Activated T-cell treated with anti-CD3 and anti-CD28 coated beads for 24 hours (primary cell): ENCODE data around the gene HS6ST1.
"Not testable (repeated sequence)": the region's sequence is repeated elsewhere in the genome, so short reads cannot be mapped to it uniquely, and the experiment has no call there.

ENCODE experiments used
- DNase-seq: peaks from one replicate; pipeline ENCODE4 v3.0.0-alpha.2; 2020; ENCODE audit warnings: low read depth

Gene HS6ST1

GRCh38 chr2:128321784-128322714, 3.4 kb upstream of the HS6ST1 start:
- peak; percentile 79 for DNase-seq

- DNase-seq: no peak
Measured at GRCh38 chr2:128320906-128321771, 2.5 kb upstream of the HS6ST1 start.

DNA sequence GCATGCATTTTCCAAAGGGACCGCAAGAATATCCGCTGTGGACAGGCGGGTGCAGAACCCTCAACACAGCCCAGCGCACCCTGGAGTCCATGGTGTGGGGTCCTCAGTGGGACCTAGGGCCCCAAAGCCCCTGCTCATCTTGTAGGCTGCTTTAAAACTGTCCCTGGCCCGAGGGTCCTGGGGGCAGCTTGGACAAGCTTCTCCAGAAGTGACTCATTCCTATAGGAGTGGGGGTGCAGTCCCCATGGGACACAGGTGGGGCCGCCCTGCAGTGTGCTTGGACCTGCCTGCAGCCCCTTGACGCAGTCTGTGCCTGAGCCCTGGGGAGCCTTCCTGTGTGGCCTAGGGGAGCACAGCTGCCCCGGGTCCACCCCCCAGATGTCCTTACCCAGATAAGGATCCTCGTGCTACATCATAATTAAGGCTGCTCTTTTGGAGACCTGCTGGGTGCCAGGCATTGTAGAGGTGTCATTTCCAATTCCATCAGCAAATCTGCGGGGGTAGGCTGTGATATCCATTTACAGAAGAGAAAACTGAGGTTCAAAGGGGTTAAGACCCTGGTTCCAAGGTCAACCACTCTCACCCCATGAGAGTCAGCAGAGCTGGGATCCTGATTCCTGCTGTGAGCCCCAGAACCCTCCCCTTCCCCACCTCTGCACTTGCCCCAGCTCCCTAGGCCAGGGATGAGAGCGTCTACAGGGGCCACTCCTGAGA, 1.7 kb upstream of the HS6ST1 start:
- no peak for DNase-seq

DNA sequence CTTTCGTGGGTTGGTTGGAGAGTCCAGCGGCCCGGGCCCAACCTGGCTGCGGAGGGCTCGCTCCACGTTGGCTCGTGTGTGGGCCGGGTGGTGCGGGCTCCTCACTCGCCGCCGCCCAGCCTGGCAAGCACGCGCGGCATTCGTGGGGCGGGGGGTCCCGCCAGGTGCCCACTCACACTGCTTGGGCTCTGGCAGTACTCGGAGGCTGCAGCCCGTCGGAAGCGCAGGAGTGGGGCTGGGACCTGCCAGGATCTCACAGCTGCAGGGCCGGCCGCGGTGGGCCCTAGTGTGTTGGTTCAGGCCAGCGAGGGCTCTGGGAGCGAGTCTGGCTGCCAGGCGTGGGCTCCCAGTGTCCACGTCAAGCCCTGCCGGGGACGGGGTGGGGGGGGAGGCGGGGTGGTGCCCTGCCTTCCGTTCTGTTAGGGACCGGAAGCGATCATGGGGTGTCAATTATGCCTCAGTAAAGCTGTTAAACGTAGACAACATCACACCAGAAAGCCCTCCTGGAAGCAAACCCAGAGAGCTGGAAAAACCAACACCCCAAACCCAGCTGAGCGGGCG, 1.0 kb upstream of the HS6ST1 start:
- no peak for DNase-seq

DNA sequence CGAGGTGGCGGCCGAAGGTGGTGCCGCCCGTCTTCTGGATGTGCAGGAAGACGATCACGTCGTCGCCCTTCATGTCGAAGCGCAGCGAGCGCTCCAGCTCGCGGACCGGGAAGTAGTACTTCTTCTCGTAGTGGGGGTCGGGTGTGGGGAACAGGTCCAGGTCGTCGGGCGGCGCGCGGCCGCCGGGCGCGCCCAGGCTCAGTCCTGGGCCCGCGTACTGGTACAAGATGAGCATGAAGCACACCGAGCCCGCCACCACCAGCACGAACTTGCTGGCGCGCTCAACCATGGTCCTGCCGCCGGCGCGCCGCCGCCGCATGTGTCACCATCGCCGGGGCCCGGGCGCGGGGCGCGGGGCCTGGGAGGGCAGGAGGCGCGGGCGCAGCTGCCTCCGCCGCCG, 423 bp downstream of the HS6ST1 start:
- DNase-seq: not testable (repeated sequence)

DNA sequence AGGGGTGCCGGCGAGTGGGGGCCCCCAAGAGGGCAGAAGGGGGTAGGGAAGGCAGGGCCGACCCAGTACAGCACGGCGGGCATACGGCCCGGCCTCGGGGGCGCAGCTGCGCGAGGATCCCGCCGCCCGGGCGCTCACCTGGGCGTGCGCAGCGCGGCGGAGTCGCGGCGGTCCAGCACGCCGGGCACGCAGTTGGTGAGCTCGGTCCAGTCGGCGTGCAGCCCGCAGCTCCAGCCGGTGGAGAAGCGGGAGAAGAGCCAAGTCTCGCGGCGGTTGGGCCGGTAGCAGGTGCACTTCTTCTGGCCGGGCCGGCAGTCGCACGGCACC, 806 bp downstream of the HS6ST1 start:
- not testable (repeated sequence) for DNase-seq

- DNase-seq: no peak
Measured at GRCh38 chr2:128317181-128317898, 1.3 kb downstream of the HS6ST1 start.

- DNase-seq: no peak
Measured at GRCh38 chr2:128316777-128317180, 1.9 kb downstream of the HS6ST1 start.

DNA sequence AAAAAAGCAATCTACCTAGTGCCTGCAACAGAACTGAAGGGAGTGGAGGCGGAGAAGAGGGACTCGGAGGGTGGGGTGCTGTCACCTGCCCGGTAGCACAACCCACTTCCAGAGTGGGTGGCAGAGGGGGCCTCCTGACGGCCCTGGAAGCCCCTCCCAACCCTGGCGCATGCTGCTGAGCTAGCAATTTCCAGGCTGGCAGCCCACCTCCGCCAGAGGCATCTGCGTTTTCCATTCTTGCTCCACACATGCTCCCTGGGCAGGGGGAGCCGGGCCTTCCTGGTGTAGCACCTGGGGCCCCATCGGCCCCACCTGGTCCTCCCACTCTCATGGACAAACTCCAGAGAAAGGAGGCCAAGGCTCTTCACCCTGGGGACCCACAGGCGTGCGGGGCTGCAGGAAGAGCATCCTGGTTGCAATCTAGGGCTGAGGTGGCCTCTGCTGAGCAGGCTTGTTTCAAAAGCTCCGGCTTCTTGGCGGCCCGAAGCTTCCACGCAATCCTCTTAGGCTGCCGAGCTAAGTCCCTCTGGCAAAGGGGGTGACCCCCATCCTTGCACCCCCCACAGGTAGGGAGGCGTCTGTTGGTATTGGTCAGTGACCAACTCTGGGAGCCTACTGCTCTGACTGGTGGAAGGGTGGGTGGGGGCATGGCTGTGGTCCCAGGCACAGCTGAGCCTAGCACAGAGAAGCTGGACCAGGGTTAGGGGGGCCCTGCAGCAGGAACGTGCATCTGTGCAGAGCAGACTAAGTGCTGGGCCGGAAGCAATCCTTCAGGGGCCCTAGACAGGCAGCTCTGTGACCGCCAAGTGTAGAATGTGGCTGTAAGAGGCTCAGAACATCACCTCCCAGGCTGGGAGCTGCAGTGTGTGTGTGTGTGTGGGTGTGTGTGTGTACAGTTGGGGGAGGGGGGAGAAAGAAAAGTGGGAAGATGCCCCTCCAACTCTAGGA, 2.6 kb downstream of the HS6ST1 start:
- DNase-seq: no peak

DNA sequence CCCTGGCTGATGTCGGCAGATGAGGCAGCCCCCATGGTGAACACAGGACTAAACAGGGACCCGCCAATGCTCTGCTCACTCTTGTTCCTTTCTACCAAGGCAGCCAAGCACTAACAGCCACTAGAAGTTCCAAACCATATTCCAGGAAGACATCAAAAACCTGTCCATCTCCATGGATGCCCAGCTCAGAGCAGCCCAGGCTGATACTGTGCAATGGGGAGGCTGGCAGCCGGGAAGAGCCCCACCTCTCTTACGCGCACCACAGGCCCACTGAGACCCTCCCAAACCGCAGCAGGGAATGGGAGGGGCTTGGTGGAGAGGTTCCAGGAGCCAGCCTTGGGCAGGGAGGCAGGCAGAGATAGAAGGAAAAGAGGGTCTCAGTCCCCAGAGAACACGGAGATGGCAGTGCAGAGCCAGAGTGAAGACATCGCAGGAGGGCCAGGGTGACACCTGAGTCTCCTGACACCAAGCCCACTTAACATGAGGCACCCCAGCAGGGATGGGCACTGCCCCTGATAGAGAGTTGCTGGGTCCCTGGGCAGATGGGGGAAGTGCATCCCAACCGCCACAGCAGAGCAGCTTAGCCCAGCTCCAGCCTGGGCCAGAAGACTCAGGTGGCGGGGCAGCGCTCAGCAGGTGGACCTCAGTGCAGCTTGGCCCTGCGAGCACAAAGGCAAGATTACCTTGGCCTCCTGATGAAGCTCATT, 3.4 kb downstream of the HS6ST1 start:
- DNase-seq: no peak

DNA sequence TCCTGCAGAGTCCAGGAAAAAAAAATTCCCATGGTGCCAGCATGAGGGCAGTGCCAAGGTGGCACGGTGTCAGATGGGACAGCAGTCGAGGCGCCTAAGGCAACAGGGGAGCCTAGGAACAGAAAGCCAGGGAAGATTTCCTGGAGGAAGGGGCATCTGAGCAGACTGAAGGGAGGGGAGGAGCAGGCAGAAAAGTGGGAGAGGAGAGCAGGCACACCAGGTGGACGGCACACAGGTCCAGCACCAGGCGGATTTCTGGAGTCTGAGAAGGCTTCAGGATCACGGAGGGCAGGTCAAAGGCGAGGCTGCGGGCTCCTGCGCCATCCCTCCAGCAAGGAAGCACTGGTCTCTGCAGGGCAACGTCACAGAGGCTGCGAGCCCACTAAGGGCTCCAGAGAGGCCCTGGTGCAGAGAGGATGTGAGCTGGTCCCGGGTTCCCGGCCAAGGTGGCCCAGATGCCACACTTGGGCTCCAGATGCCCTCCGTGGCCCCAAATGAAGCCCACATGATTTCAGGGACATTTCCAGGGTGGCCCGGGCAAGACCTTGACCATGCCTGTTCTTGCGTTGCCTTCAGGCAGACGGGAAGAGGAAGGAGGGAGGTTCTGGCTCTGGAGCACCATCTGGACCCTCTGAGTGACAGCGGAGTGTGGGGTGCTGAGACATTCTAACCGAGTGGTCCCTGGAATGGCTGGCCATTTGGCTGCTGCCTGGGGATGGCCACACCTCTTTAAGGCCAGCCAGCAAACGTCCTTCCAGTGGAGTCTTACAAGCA, 4.1 kb downstream of the HS6ST1 start:
- DNase-seq: no peak

DNA sequence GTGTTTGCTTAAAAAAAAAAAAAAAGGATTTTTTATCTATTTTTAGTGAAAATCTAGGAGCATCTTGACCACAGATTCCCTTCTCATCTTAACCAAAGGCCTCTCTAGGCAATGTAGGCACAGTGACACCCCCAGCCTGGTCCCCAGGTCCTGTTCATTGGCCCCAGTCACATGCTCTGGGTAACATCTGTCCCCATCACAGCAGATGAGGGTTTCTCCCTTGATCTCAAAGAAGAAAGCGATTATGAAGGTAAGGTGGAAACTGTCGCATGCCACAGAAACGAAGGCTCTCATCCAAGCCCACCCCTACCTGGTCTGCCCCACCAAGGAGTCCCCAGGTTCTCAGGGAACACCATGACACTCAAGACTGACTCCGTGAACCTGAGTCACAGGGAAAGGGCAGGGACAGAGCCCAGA, 4.7 kb downstream of the HS6ST1 start:
- no peak for DNase-seq

DNA sequence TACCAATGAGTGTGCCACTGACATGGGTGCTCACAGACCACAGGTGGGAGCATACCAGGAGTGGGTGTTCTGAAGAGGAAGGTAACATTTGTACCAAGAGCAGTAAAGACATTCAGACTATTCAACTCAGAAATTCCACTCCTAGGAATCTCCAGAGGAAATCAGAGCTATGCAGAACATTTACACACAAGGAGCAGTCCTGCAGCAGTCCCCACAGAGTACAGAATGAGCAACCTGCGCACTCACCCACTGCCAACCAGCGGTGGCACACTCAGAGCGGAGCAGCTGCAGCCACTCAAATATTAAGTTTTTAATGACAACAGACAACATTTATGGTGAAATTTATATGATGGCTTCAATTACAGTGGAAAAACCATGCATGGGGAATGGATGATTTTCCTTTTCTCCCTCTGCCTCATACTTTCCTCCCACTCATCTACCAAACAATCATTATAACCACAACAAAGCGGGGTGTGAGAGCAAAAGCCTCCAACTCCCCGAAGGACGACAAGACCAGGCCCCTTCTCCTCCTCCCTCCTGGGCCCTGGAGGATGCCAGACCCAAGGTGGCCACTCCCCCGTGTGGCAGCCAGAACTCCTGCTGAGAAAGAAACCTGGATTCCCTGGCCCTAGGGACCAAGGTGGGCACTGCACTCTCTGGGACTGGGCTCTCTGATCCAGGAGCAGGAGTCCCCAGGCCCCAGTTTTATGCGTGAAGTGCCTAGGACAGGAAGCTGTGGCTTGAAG, 5.4 kb downstream of the HS6ST1 start:
- DNase-seq: no peak

DNA sequence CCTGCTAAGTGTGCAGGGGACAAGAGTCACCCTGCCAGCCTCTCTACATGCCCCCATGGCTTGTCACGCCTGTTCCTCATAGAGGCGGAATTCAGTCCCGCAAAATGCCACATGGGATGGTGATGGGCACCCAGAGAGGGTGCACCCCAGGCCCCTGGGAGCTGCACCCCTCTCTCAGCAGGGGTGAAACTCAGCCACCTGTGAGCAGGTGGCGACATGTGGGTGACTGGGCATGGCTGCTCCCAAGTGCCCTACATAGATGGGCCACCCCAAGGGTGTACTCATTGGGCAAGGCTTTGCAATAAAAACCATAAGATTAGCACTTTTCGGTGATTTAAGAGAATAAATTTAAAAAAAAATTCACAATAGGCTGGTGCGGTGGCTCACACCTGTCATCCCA, 6.3 kb downstream of the HS6ST1 start:
- DNase-seq: no peak

DNA sequence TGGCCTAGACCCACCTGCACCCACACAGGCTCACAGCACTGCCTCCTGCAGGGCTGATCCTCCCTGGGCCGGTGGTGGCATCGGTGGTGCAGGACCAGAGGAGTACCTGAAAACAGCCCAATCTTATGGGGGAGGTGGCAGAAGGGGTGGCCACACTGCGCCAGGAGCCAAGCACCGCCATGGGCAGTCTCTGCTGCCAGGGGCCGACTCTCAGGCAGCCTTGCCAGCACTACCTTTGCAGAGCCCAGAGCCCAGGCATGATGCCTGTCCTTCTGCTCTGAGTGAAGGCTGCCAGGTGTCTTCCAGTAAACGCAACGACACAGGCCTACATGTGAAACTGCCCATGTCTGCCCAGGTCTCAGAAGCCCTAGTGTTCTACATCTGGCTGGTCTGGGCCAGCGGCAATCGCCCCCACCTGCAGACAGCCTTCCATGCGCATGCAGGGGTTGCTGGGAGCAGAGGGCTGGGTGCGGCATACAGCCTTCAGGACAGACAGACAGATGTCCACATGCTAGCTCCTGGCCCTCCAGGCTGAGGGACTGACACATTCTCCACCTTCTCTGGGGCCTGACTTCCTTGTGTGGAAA, 6.8 kb downstream of the HS6ST1 start:
- DNase-seq: no peak

DNA sequence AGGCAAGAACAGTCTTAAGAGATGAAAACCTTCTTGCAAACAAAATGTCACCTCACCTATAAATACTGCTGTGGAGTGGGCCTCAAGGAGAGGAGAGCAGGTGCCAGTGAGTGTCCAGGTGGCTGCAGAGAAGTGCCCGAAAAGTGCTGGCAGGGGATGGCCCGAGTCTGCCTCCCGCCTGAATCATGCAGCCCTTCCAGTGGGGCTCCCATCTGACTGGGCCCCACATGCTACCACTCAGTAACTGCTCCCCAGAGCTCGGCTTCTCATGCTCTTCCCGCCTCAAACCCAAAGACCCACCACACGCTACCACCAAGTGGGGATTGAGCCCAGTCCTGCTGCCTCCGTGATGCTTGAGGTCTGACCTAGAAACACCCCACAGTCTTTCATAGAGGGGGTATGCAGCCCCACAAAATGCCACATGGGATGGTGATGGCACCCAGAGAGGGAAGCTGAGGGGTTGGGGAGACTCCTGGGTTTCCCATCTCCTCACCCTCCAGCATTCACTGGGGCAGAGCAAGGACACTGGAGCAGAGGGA, 7.4 kb downstream of the HS6ST1 start:
- no peak for DNase-seq

- no peak for DNase-seq
Measured at GRCh38 chr2:128310761-128311160, 7.9 kb downstream of the HS6ST1 start.
